ENCODE data around the gene CCDC169. TPM values are rescaled to one million over a fixed set of nuclear protein-coding genes. Genes with fewer than 3 reads are reported as not detected.

Gene CCDC169
- total and polyA plus RNA-seq, 4 donors = 2.1 TPM; not detected in 3

DNA sequence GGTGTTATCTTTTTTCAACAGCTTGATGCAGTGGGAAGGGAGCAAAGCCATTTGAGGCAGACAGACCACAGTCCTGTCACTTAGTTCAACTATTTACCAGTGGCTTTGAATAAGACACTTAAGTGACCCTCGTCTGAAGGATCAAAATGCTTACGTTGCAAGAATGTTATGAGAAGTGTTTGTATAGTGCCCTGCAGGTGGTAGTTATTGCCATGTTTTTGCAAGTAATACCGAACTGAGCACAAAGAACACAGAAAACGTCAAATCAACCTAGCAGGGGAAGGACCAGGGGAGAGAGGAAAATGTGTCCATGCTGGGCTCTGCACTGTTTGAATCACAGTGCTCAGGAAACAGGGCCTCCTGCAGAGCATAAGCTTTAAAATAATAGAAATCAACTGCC is 86.0 kb downstream of the CCDC169 start:
- no peak for TF ChIP-seq RXRA (IDR thresholded peaks at IDR 0.05)
- TF ChIP-seq SP1 (IDR thresholded peaks at IDR 0.05) = no peak
- TF ChIP-seq, protein P1, sequence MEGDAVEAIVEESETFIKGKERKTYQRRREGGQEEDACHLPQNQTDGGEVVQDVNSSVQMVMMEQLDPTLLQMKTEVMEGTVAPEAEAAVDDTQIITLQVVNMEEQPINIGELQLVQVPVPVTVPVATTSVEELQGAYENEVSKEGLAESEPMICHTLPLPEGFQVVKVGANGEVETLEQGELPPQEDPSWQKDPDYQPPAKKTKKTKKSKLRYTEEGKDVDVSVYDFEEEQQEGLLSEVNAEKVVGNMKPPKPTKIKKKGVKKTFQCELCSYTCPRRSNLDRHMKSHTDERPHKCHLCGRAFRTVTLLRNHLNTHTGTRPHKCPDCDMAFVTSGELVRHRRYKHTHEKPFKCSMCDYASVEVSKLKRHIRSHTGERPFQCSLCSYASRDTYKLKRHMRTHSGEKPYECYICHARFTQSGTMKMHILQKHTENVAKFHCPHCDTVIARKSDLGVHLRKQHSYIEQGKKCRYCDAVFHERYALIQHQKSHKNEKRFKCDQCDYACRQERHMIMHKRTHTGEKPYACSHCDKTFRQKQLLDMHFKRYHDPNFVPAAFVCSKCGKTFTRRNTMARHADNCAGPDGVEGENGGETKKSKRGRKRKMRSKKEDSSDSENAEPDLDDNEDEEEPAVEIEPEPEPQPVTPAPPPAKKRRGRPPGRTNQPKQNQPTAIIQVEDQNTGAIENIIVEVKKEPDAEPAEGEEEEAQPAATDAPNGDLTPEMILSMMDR (IDR thresholded peaks at IDR 0.05; ENCODE audit: low read depth, low read length, missing input control) = no peak
- TF ChIP-seq YY1 (IDR thresholded peaks at IDR 0.05) = no peak
- TF ChIP-seq, protein P2, sequence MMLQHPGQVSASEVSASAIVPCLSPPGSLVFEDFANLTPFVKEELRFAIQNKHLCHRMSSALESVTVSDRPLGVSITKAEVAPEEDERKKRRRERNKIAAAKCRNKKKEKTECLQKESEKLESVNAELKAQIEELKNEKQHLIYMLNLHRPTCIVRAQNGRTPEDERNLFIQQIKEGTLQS (IDR thresholded peaks at IDR 0.05) = no peak
- TF ChIP-seq, protein P3, sequence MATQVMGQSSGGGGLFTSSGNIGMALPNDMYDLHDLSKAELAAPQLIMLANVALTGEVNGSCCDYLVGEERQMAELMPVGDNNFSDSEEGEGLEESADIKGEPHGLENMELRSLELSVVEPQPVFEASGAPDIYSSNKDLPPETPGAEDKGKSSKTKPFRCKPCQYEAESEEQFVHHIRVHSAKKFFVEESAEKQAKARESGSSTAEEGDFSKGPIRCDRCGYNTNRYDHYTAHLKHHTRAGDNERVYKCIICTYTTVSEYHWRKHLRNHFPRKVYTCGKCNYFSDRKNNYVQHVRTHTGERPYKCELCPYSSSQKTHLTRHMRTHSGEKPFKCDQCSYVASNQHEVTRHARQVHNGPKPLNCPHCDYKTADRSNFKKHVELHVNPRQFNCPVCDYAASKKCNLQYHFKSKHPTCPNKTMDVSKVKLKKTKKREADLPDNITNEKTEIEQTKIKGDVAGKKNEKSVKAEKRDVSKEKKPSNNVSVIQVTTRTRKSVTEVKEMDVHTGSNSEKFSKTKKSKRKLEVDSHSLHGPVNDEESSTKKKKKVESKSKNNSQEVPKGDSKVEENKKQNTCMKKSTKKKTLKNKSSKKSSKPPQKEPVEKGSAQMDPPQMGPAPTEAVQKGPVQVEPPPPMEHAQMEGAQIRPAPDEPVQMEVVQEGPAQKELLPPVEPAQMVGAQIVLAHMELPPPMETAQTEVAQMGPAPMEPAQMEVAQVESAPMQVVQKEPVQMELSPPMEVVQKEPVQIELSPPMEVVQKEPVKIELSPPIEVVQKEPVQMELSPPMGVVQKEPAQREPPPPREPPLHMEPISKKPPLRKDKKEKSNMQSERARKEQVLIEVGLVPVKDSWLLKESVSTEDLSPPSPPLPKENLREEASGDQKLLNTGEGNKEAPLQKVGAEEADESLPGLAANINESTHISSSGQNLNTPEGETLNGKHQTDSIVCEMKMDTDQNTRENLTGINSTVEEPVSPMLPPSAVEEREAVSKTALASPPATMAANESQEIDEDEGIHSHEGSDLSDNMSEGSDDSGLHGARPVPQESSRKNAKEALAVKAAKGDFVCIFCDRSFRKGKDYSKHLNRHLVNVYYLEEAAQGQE (IDR thresholded peaks at IDR 0.05) = no peak
- TF ChIP-seq, protein P4, sequence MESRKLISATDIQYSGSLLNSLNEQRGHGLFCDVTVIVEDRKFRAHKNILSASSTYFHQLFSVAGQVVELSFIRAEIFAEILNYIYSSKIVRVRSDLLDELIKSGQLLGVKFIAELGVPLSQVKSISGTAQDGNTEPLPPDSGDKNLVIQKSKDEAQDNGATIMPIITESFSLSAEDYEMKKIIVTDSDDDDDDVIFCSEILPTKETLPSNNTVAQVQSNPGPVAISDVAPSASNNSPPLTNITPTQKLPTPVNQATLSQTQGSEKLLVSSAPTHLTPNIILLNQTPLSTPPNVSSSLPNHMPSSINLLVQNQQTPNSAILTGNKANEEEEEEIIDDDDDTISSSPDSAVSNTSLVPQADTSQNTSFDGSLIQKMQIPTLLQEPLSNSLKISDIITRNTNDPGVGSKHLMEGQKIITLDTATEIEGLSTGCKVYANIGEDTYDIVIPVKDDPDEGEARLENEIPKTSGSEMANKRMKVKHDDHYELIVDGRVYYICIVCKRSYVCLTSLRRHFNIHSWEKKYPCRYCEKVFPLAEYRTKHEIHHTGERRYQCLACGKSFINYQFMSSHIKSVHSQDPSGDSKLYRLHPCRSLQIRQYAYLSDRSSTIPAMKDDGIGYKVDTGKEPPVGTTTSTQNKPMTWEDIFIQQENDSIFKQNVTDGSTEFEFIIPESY (IDR thresholded peaks at IDR 0.05) = no peak
- TF ChIP-seq HNF4A (conservative IDR thresholded peaks at IDR 0.05) = no peak
- no peak for TF ChIP-seq RAD21 (IDR thresholded peaks at IDR 0.05)
- no peak for TF ChIP-seq GABPA (IDR thresholded peaks at IDR 0.05 in 1 of 2, conservative IDR thresholded peaks at IDR 0.05 in 1 of 2)
- TF ChIP-seq FOXA1 (IDR thresholded peaks at IDR 0.05) = no peak
- TF ChIP-seq TAF1 (conservative IDR thresholded peaks at IDR 0.05) = no peak
- no peak for TF ChIP-seq HNF4G (IDR thresholded peaks at IDR 0.05)
- TF ChIP-seq NR2F2 (IDR thresholded peaks at IDR 0.05) = no peak
- TF ChIP-seq FOXA2 (IDR thresholded peaks at IDR 0.05) = no peak
- TF ChIP-seq EGR1 (IDR thresholded peaks at IDR 0.05; ENCODE audit: low read depth in 2 of 2) = no peak
- no peak for TF ChIP-seq JUND (IDR thresholded peaks at IDR 0.05)
- TF ChIP-seq, protein P5, sequence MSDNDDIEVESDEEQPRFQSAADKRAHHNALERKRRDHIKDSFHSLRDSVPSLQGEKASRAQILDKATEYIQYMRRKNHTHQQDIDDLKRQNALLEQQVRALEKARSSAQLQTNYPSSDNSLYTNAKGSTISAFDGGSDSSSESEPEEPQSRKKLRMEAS (IDR thresholded peaks at IDR 0.05) = no peak
- Histone ChIP-seq H3K4me3 (ENCODE audit: low read depth in 1 of 3, low read length in 3 of 3) (no peak overlapping the region), H3K4me1 (ENCODE audit: control insufficient read depth in 4 of 4, insufficient read depth in 4 of 4, low read length in 3 of 4) (no peaks in the 10 kb centered on the region), H3K9ac (ENCODE audit: low read depth in 1 of 2, low read length in 2 of 2) (no peak overlapping the region), H3K9me3 (ENCODE audit: control insufficient read depth in 4 of 4, low read length in 3 of 4) (peaks cover 0 to 1% (median 0%) of the 10 kb centered on the region in 4 donors), H3K27ac (ENCODE audit: low read depth in 1 of 2, low read length in 2 of 2) (no peak overlapping the region), H3K27me3 (ENCODE audit: control insufficient read depth in 4 of 4, insufficient read depth in 4 of 4, low read length in 3 of 4) (no peaks in the 10 kb centered on the region), H3K36me3 (ENCODE audit: control insufficient read depth in 4 of 4, insufficient read depth in 3 of 4, low read depth in 1 of 4, low read length in 3 of 4) (no peaks in the 10 kb centered on the region)
- no peak for DNase-seq (ENCODE audit: low spot score)
- WGBS = 63% methylated on average over 4 of the region's 4 CpGs

Measured in liver (tissue), 9 donors.